Measurements from ENCODE around the gene RGL3.

- no peak for TF ChIP-seq HDAC6 (IDR thresholded peaks at IDR 0.05; ENCODE audit: low read depth, low read length)
- no peak for TF ChIP-seq ZNF609 (CRISPR knock-in tag; IDR thresholded peaks at IDR 0.05; ENCODE audit: borderline replicate concordance)
- no peak for TF ChIP-seq NFYB (IDR thresholded peaks at IDR 0.05; ENCODE audit: extremely low read depth, insufficient read length)
- TF ChIP-seq SAP30 (IDR thresholded peaks at IDR 0.05; ENCODE audit: borderline replicate concordance, insufficient read depth, low read depth, low read length, poor library complexity, severe bottlenecking): no peak
- TF ChIP-seq MEF2A (IDR thresholded peaks at IDR 0.05; ENCODE audit: control insufficient read depth, low read depth, low read length): no peak
Observed at GRCh38 chr19:11416346-11417052, 2.6 kb downstream of the RGL3 start.
